ENCODE results near the gene ZNRF3.

ZNRF3 gene

DNA sequence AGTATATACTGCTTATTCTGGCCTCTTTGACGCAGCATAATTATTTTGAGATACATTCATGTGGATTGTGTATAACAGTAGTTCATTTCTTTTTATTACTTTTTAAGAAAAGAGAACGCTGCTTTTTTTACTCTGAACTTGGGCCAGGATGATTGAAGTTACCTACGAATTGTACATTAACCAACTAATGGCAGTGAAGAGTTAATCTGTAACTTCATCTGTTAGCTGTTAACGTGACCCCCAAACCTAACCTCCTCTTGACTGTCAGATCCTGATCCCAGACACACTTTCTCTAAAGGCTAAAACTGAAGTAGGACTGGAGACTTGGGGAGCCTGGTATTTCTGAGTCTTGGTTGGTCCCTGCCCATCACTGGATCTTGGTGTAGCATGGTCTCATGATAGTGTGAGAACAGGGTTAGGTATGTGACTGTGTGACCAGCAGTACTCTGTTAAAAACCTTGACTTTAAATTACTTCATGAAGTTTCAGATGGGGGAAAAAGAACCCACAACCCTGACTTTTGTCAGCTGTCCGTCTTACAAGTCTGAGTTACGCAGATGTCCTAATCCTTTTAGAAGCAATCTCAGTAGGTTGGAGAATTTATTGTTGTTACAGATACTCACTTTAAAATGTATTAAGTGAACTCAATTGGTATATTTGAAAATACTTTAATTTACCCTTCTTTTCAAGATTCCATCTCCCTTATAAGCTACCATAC, 138.9 kb downstream of the ZNRF3 start:
- no peak for TF ChIP-seq POLR2AphosphoS5 (IDR thresholded peaks at IDR 0.05; ENCODE audit: low read depth, low read length)
- no peak for TF ChIP-seq TAF1 (IDR thresholded peaks at IDR 0.05; ENCODE audit: borderline replicate concordance, insufficient read depth, low read length)
- no peak for TF ChIP-seq SIN3A (IDR thresholded peaks at IDR 0.05; ENCODE audit: borderline replicate concordance, insufficient read depth, low read length)
- TF ChIP-seq FOXP2 (optimal IDR thresholded peaks at IDR 0.05; ENCODE audit: borderline replicate concordance, extremely low read depth, extremely low read length, insufficient read depth), result no peak
- TF ChIP-seq, protein P1, sequence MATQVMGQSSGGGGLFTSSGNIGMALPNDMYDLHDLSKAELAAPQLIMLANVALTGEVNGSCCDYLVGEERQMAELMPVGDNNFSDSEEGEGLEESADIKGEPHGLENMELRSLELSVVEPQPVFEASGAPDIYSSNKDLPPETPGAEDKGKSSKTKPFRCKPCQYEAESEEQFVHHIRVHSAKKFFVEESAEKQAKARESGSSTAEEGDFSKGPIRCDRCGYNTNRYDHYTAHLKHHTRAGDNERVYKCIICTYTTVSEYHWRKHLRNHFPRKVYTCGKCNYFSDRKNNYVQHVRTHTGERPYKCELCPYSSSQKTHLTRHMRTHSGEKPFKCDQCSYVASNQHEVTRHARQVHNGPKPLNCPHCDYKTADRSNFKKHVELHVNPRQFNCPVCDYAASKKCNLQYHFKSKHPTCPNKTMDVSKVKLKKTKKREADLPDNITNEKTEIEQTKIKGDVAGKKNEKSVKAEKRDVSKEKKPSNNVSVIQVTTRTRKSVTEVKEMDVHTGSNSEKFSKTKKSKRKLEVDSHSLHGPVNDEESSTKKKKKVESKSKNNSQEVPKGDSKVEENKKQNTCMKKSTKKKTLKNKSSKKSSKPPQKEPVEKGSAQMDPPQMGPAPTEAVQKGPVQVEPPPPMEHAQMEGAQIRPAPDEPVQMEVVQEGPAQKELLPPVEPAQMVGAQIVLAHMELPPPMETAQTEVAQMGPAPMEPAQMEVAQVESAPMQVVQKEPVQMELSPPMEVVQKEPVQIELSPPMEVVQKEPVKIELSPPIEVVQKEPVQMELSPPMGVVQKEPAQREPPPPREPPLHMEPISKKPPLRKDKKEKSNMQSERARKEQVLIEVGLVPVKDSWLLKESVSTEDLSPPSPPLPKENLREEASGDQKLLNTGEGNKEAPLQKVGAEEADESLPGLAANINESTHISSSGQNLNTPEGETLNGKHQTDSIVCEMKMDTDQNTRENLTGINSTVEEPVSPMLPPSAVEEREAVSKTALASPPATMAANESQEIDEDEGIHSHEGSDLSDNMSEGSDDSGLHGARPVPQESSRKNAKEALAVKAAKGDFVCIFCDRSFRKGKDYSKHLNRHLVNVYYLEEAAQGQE (IDR thresholded peaks at IDR 0.05; ENCODE audit: insufficient read depth in 1 of 2, low read depth in 2 of 2, low read length in 2 of 2), result no peak

DNA sequence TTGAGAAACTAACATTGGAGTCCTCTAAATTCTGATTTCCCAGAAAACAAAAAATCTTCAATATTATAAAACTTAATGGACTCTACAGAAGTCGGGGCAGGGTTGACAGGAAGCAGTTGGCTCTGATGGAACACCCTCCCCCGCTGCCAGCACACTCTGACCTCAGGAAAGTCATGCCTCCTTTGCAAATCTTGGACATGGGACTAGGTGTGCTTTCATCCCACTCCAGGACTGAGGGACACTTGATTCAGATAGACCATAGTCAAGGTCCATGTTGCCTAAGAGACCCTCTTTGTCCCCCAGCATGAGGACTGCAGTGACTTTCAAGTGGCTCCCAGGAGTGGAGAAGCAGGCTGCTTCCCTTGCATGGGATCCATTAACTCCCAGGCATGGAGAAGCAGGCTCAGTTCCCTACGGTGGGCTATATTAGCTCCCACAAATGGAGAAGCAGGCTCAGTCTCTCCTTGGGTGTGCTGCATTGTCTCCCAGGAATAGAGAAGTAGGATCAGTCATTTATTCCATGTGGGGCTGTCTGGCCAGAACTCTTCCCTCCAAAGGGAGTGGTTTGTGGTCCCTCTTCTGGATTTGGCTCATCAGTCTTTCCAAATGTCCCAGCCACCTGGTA, 139.9 kb downstream of the ZNRF3 start:
- TF ChIP-seq FOXP2 (optimal IDR thresholded peaks at IDR 0.05; ENCODE audit: borderline replicate concordance, extremely low read depth, extremely low read length, insufficient read depth) (no peak), POLR2AphosphoS5 (IDR thresholded peaks at IDR 0.05; ENCODE audit: low read depth, low read length) (no peak), SIN3A (IDR thresholded peaks at IDR 0.05; ENCODE audit: borderline replicate concordance, insufficient read depth, low read length) (no peak), TAF1 (IDR thresholded peaks at IDR 0.05; ENCODE audit: borderline replicate concordance, insufficient read depth, low read length) (no peak)
- TF ChIP-seq, protein P1 (IDR thresholded peaks at IDR 0.05; ENCODE audit: insufficient read depth in 1 of 2, low read depth in 2 of 2, low read length in 2 of 2), result no peak

DNA sequence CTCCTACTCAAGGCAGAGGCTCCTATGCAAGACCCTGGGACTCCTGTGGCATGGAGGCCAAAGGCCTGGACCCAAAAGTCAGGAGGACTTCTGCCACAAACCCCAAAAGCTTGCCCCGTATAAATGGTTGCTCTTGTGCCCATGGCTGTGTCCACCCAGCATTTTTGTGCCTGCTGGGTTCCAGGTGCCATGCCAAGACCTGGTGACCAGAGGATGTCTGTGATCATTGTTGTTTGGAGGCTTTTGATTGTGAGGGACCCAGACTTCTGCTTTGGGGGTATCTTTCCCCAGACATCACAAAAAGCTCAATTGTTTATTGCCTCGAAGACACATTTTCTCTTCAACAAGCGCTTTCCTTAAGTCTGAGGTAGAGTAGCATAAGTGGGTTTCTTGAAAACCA, 143.2 kb downstream of the ZNRF3 start:
- TF ChIP-seq FOXP2 (optimal IDR thresholded peaks at IDR 0.05; ENCODE audit: borderline replicate concordance, extremely low read depth, extremely low read length, insufficient read depth), result no peak

DNA sequence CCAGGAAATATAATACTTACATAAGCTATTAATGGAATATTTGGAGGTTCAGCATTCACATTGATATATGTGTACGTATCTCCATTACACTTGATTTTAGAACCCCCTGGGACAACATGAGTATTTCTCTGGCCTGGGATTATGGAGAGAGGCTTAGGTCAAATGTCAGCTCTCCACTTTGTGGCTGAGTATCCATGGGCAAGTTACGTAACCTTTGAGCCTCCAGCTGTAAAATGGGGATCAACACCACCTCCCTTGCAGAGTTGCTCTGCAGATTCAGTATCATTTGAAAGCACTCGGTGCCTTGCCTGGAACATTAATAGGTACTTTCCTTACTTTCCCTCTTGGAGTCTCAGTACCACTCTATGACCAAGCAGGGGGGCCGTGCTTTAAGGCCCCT, 145.1 kb downstream of the ZNRF3 start:
- TF ChIP-seq SIN3A (IDR thresholded peaks at IDR 0.05; ENCODE audit: borderline replicate concordance, insufficient read depth, low read length) (no peak), POLR2AphosphoS5 (IDR thresholded peaks at IDR 0.05; ENCODE audit: low read depth, low read length) (no peak), TAF1 (IDR thresholded peaks at IDR 0.05; ENCODE audit: borderline replicate concordance, insufficient read depth, low read length) (no peak), FOXP2 (optimal IDR thresholded peaks at IDR 0.05; ENCODE audit: borderline replicate concordance, extremely low read depth, extremely low read length, insufficient read depth) (no peak)
- TF ChIP-seq, protein P1 (IDR thresholded peaks at IDR 0.05; ENCODE audit: insufficient read depth in 1 of 2, low read depth in 2 of 2, low read length in 2 of 2), result no peak

DNA sequence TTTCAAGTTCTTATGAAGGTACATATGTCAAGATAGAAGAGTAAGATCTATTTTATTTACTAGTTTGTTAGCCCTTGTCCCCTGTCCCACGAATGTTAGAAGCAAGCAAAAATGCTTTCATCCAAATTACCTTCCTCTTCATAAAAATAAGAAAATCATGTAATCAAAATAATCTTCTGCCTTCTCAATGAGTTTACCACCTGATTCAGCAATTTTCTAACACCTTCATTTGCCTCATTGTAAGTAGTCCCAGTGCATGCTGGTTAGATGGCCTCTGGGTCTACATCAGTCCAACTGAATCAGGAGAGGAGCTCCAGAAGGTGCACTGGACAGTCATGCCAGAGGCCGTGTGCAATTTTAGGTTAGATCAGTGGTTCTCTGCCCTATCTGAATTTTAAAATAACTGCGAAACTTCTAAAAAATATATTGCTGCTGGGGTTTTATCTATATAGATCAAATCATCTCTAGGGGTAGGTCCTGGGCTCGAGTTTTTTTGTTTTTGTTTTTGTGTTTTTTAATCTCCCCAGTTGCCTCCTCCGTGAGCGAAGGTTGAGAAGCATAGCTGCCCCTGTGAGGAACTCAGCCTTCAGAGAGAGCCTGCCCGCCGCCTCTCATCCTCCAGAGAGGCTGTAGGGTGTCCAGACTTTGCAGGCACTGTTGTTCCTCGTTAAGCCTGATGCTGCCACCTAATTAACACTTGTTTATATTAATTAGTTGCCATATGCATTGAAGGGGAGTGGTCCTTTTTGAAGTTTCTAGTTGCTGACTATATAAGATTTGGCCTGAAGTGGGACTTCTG, 146.0 kb downstream of the ZNRF3 start:
- TF ChIP-seq POLR2AphosphoS5 (IDR thresholded peaks at IDR 0.05; ENCODE audit: low read depth, low read length) (no peak), FOXP2 (optimal IDR thresholded peaks at IDR 0.05; ENCODE audit: borderline replicate concordance, extremely low read depth, extremely low read length, insufficient read depth) (no peak), SIN3A (IDR thresholded peaks at IDR 0.05; ENCODE audit: borderline replicate concordance, insufficient read depth, low read length) (no peak), TAF1 (IDR thresholded peaks at IDR 0.05; ENCODE audit: borderline replicate concordance, insufficient read depth, low read length) (no peak)
- TF ChIP-seq, protein P1 (IDR thresholded peaks at IDR 0.05; ENCODE audit: insufficient read depth in 1 of 2, low read depth in 2 of 2, low read length in 2 of 2), result no peak

Data from PFSK-1 (cell line).